Natural killer cell (primary cell): ENCODE measurements around the gene PLCXD1. TPM values are rescaled to one million over a fixed set of nuclear protein-coding genes. Genes with fewer than 3 reads are reported as not detected.

Experiments used
- ATAC-seq, 3 donors: fragments of 150-1000 bp in 2 of 3; fragments of 200-7000 bp in 1 of 3; cut with Tn5 transposase; 1 replicate in 1 of 3; 2 replicates in 2 of 3; pipeline ENCODE4 v1.10.0; 2021; ENCODE audit warnings: mild to moderate bottlenecking in 2 of 3, moderate library complexity in 2 of 3
- DNase-seq, 2 donors: peaks; one replicate each; pipeline versions ENCODE4 v3.0.0 to v3.0.0-alpha.2; 2013 to 2021; ENCODE audit warnings: mixed read lengths in 1 of 2
- H3K27ac ChIP-seq: one replicate; pipeline ENCODE4 v1.5.1; 2013; ENCODE audit warnings: mild to moderate bottlenecking, low read length
- H3K27me3 ChIP-seq: one replicate; pipeline ENCODE4 v1.6.1; 2013; ENCODE audit warnings: low read length; ENCODE audit not compliant: control insufficient read depth, insufficient read depth
- H3K36me3 ChIP-seq: one replicate; pipeline ENCODE4 v1.6.1; 2013; ENCODE audit warnings: low read length; ENCODE audit not compliant: control insufficient read depth, insufficient read depth
- H3K4me1 ChIP-seq: one replicate; pipeline ENCODE4 v1.6.1; 2013; ENCODE audit warnings: low read length; ENCODE audit not compliant: control insufficient read depth, insufficient read depth
- H3K4me3 ChIP-seq: one replicate; pipeline ENCODE4 v1.5.1; 2013; ENCODE audit warnings: low read length
- H3K9me3 ChIP-seq: one replicate; pipeline ENCODE4 v1.6.1; 2013; ENCODE audit warnings: low read length; ENCODE audit not compliant: control insufficient read depth, insufficient read depth
- H3K27ac Mint-ChIP-seq, 2 donors: one replicate each; pipeline ENCODE4 v1.8.0; 2022; ENCODE audit warnings: mild to moderate bottlenecking in 2 of 2, mixed read lengths in 2 of 2, moderate library complexity in 1 of 2
- H3K27me3 Mint-ChIP-seq, 2 donors: one replicate each; pipeline ENCODE4 v1.8.0; 2022; ENCODE audit warnings: low read depth in 2 of 2, mixed read lengths in 2 of 2
- H3K36me3 Mint-ChIP-seq: one replicate; pipeline ENCODE4 v1.8.0; 2022; ENCODE audit warnings: mixed read lengths
- H3K4me1 Mint-ChIP-seq, 2 donors: one replicate each; pipeline ENCODE4 v1.8.0; 2022; ENCODE audit warnings: mixed read lengths in 2 of 2
- H3K4me3 Mint-ChIP-seq: one replicate; pipeline ENCODE4 v1.8.0; 2022; ENCODE audit warnings: mild to moderate bottlenecking, moderate library complexity, mixed read lengths
- H3K9me3 Mint-ChIP-seq, 2 donors: one replicate each; pipeline ENCODE4 v1.8.0; 2022; ENCODE audit warnings: mixed read lengths in 2 of 2
- WGBS: methylation state at CpG from one replicate; pipeline ENCODE4 v1.1.7; 2013; ENCODE audit warnings: missing lambda C conversion rate; ENCODE audit not compliant: insufficient coverage; 5-methylcytosine and 5-hydroxymethylcytosine counted together
- intact Hi-C: fragments of 100-400 bp; cut with micrococcal nuclease; formaldehyde crosslinking; loops from one replicate; pipeline ENCODE4 v1.14.2; 2022
- total RNA-seq, 4 donors: library from RNA; stranded (reverse); fragments of 120-200 nt in 1 of 4; gene quantifications; one replicate each; pipeline versions ENCODE4 v1.2.3 to v1.2.4, GENCODE V29; 2013 to 2022
- TF ChIP-seq, protein P1 (sequence below): fragments of 200-600 bp; IDR thresholded peaks from one replicate; pipeline ENCODE4 v1.8.0; 2022; ENCODE audit warnings: antibody characterized with exemption

PLCXD1 gene
- total RNA-seq, 3 donors from 2014 or later (not counting 1 experiment from before 2014, with no cell fraction given), result 16.3 to 20.9 (median 16.6) TPM

DNA sequence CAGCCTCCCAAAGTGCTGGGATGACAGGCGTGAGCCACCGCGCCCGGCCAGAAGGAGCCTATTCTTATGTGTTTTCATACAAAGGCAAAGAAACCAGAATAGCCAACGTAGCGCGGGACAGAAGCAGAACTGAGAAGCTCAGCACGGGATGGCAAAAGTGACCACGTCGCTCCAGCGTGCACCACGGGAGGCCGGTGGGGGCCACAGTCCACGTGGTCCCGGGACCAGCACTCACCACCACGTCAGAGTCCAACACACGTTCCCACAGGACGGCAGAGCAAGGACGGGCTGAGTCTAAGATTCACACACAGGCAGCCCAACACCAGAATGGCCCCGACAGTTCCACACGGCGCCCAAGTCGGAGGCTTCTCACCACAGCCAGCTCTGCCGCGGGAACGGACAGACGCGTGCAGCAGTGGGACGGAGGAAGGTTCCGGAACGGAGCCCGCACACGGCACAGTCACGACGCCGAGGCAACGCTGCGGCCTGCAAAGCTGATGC is 56.2 kb downstream of the PLCXD1 start:
- no peak overlapping the region for H3K4me3 Mint-ChIP-seq
- Histone ChIP-seq H3K4me3 (no peak overlapping the region), H3K9me3 (no peaks in the 10 kb centered on the region), H3K27me3 (no peaks in the 10 kb centered on the region), H3K36me3 (peaks cover 3% of the 10 kb centered on the region), H3K27ac (no peak overlapping the region), H3K4me1 (no peaks in the 10 kb centered on the region)
- H3K4me1 Mint-ChIP-seq, result no peaks in the 10 kb centered on the region
- H3K9me3 Mint-ChIP-seq, result peaks cover 2 to 3% of the 10 kb centered on the region in 2 donors
- no peak overlapping the region for H3K27ac Mint-ChIP-seq
- ATAC-seq (no peak), DNase-seq (peak in 1 of 2 donors; percentile 12)
- TF ChIP-seq, protein P1, sequence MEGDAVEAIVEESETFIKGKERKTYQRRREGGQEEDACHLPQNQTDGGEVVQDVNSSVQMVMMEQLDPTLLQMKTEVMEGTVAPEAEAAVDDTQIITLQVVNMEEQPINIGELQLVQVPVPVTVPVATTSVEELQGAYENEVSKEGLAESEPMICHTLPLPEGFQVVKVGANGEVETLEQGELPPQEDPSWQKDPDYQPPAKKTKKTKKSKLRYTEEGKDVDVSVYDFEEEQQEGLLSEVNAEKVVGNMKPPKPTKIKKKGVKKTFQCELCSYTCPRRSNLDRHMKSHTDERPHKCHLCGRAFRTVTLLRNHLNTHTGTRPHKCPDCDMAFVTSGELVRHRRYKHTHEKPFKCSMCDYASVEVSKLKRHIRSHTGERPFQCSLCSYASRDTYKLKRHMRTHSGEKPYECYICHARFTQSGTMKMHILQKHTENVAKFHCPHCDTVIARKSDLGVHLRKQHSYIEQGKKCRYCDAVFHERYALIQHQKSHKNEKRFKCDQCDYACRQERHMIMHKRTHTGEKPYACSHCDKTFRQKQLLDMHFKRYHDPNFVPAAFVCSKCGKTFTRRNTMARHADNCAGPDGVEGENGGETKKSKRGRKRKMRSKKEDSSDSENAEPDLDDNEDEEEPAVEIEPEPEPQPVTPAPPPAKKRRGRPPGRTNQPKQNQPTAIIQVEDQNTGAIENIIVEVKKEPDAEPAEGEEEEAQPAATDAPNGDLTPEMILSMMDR, result no peak
- WGBS, result 91% methylated on average over 38 of the region's 38 CpGs
- H3K36me3 Mint-ChIP-seq, result no peaks in the 10 kb centered on the region
- no peaks in the 10 kb centered on the region for H3K27me3 Mint-ChIP-seq
- intact Hi-C loops, result no loop called here

DNA sequence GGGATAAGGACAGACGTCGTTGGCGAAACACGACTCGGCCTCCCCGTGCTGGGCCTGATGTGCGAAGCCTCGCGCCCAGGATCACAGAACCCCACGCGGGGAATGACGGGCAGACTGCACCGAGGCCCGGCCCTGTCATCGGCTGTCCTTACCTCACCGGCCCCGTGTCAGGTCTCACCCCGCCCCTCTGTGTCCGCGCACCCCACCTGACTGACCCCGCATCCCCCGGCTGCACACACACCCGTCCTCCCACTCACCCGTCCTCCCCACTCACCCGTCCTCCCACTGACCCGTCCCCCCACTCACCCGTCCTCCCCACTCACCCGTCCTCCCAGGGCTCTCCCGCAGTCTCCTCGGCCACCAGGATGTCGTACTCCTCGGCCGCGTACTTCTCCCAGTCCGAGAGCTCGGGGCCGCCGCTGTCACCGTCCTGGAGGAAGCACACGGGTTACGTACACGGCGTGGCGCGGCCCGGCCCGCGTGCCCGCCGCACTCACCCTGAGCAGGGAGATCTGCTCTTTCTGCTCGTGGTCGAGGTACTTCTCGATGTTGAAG is 57.2 kb downstream of the PLCXD1 start:
- Mint-ChIP-seq H3K27me3 (no peaks in the 10 kb centered on the region), H3K36me3 (no peaks in the 10 kb centered on the region), H3K27ac (peak overlapping the region in 1 of 2 donors; percentile 40), H3K9me3 (peaks cover 2 to 3% of the 10 kb centered on the region in 2 donors), H3K4me3 (no peak overlapping the region), H3K4me1 (no peaks in the 10 kb centered on the region)
- no peak overlapping the region for H3K4me3 ChIP-seq
- H3K27ac ChIP-seq, result no peak overlapping the region
- WGBS, result 94% methylated on average over 53 of the region's 53 CpGs
- DNase-seq, result peak in 1 of 2 donors; percentile 16
- intact Hi-C loops, result no loop called here
- H3K27me3 ChIP-seq, result no peaks in the 10 kb centered on the region
- no peaks in the 10 kb centered on the region for H3K4me1 ChIP-seq
- H3K9me3 ChIP-seq, result no peaks in the 10 kb centered on the region
- peak in 1 of 3 donors; percentile 30 for ATAC-seq
- peaks cover under 1% of the 10 kb centered on the region for H3K36me3 ChIP-seq
- TF ChIP-seq, protein P1, result no peak

DNA sequence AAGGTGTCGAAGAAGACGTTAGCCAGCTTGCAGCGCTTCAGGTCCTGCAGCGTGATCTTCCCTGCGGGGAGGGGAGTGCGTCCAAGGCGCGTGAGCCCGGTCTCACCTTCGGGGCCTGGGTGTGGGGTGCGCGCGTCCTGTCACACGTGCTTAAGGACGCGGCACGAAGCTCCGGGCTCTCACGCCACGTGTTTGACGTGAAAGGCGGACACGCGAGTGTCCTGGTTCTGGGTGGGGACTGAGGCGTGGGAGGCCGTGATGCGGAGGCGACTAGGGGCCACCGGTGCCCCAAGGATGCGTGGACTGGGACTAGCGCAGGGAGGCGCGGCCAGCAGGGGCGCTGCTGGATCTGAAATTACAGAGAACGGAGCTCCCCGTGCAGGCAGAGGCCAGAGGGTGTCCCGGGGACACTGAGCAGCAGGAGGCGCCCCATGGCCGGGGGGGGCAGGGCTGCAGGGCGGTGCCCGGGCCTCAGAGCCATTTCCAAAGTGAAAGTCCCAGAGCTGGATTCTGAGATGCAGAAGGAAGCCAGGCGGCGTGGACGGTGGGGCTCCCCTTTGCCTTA is 57.7 kb downstream of the PLCXD1 start:
- TF ChIP-seq, protein P1, result no peak
- Mint-ChIP-seq H3K27me3 (no peaks in the 10 kb centered on the region), H3K4me1 (no peaks in the 10 kb centered on the region), H3K27ac (peak overlapping the region in 1 of 2 donors; percentile 40), H3K4me3 (no peak overlapping the region), H3K36me3 (no peaks in the 10 kb centered on the region), H3K9me3 (peaks cover 2 to 3% of the 10 kb centered on the region in 2 donors)
- 97% methylated on average over 41 of the region's 44 CpGs for WGBS
- no peaks in the 10 kb centered on the region for H3K4me1 ChIP-seq
- no peak overlapping the region for H3K4me3 ChIP-seq
- H3K9me3 ChIP-seq, result no peaks in the 10 kb centered on the region
- peak in 1 of 3 donors; percentile 48 for ATAC-seq
- DNase-seq, result peak in 1 of 2 donors; percentile 35
- H3K27me3 ChIP-seq, result no peaks in the 10 kb centered on the region
- no peak overlapping the region for H3K27ac ChIP-seq
- no peaks in the 10 kb centered on the region for H3K36me3 ChIP-seq
- intact Hi-C loops, result no loop called here
